H1 (cell line): ENCODE measurements around the gene SLC38A7. TPM values are rescaled to one million over a fixed set of nuclear protein-coding genes. Genes with fewer than 3 reads are reported as not detected.

Experiments
- CTCF ChIA-PET: fragments of 300-600 bp; sonication (Branson Sonifier 250); formaldehyde crosslinking; loops from one replicate; lab custom pipeline; 2021; ENCODE audit not compliant: partially characterized antibody; lab: Charles Lee
- POLR2A ChIA-PET: fragments of 300-600 bp; sonication (Branson Sonifier 250); formaldehyde crosslinking; loops from one replicate; lab custom pipeline; 2021; ENCODE audit warnings: inconsistent platforms; ENCODE audit not compliant: partially characterized antibody; lab: Charles Lee
- DNase-seq, 2 experiments: peaks; one replicate each; pipeline versions ENCODE4 v3.0.0 to v3.0.0-alpha.2; 2010 to 2022; ENCODE audit warnings: low spot score in 2 of 2, low read depth in 1 of 2, mixed read lengths in 1 of 2
- FAIRE-seq: peaks from 2 replicates; lab custom pipeline; 2011; peaks lifted over from hg19 to GRCh38; lab: Jason Lieb, UNC
- H2AFZ ChIP-seq: 2 replicates; pipeline ENCODE4 v1.8.1; 2012; ENCODE audit warnings: low read length, inconsistent platforms
- H2AK5ac ChIP-seq: 2 replicates; pipeline ENCODE4 v1.6.1; 2013; ENCODE audit warnings: low read depth, low read length
- H2BK120ac ChIP-seq: replicated peaks from 2 replicates; pipeline ENCODE3; 2013; ENCODE audit warnings: low read depth, low read length, inconsistent platforms
- H2BK12ac ChIP-seq: 2 replicates; pipeline ENCODE4 v1.6.1; 2013; ENCODE audit warnings: low read depth, low read length
- H2BK15ac ChIP-seq: 2 replicates; pipeline ENCODE4 v1.6.1; 2013; ENCODE audit warnings: low read length
- H2BK20ac ChIP-seq: 2 replicates; pipeline ENCODE4 v1.6.1; 2013; ENCODE audit warnings: low read length
- H2BK5ac ChIP-seq: 2 replicates; pipeline ENCODE4 v1.6.1; 2013; ENCODE audit warnings: low read depth, low read length
- H3K14ac ChIP-seq: 2 replicates; pipeline ENCODE4 v1.6.1; 2013; ENCODE audit warnings: inconsistent platforms; ENCODE audit not compliant: insufficient read length
- H3K18ac ChIP-seq: 2 replicates; pipeline ENCODE4 v1.6.1; 2013; ENCODE audit warnings: low read length; ENCODE audit errors: extremely low read depth
- H3K23ac ChIP-seq: 2 replicates; pipeline ENCODE4 v1.6.1; 2013; ENCODE audit warnings: inconsistent platforms; ENCODE audit not compliant: insufficient read length
- H3K23me2 ChIP-seq: 2 replicates; pipeline ENCODE4 v1.6.1; 2013; ENCODE audit warnings: low read depth, low read length
- H3K27ac ChIP-seq: 2 replicates; pipeline ENCODE4 v1.6.1; 2011; ENCODE audit warnings: low read depth, low read length, inconsistent platforms
- H3K27me3 ChIP-seq, 4 experiments: replicated peaks in 1 of 4; 1 replicate in 1 of 4; 2 replicates in 3 of 4; pipeline versions ENCODE4 v1.6.1 to v1.8.1; 2011 to 2013; ENCODE audit warnings: low read length in 3 of 4, mild to moderate bottlenecking in 3 of 4, inconsistent platforms in 2 of 4, mixed read lengths in 2 of 4, moderate library complexity in 1 of 4; ENCODE audit not compliant: control insufficient read depth in 3 of 4, insufficient read depth in 3 of 4; ENCODE audit errors: extremely low read depth in 1 of 4
- H3K36me3 ChIP-seq, 4 experiments: 2 replicates each; pipeline versions ENCODE4 v1.6.1 to v1.8.1; 2011 to 2013; ENCODE audit warnings: mild to moderate bottlenecking in 4 of 4, low read length in 3 of 4, moderate library complexity in 2 of 4, control low read depth in 1 of 4, inconsistent platforms in 1 of 4; ENCODE audit not compliant: insufficient read depth in 4 of 4, control insufficient read depth in 2 of 4
- H3K4ac ChIP-seq: replicated peaks from 2 replicates; pipeline ENCODE3; 2013; ENCODE audit warnings: low read length, low read depth, mixed read lengths, inconsistent platforms; ENCODE audit not compliant: insufficient read length
- H3K4me1 ChIP-seq, 4 experiments: replicated peaks in 1 of 4; 1 replicate in 1 of 4; 2 replicates in 3 of 4; pipeline versions ENCODE4 v1.6.1 to v1.8.1; 2011 to 2013; ENCODE audit warnings: low read length in 3 of 4, inconsistent platforms in 2 of 4, mixed read lengths in 1 of 4; ENCODE audit not compliant: insufficient read depth in 4 of 4, control insufficient read depth in 3 of 4
- H3K4me2 ChIP-seq, 2 experiments: 2 replicates each; pipeline versions ENCODE4 v1.6.1 to v1.8.1; 2011 to 2013; ENCODE audit warnings: low read depth in 2 of 2, low read length in 2 of 2, control low read depth in 1 of 2, inconsistent platforms in 1 of 2, mild to moderate bottlenecking in 1 of 2; ENCODE audit not compliant: insufficient read depth in 1 of 2
- H3K4me3 ChIP-seq, 4 experiments: fragments of 200-600, 300-600 bp in 1 of 4; sonication (generic), shearing (Covaris generic), sonication (Bioruptor Twin) in 1 of 4; 2 replicates each; pipeline versions ENCODE4 v1.5.1 to v1.8.1; 2011 to 2016; ENCODE audit warnings: low read length in 4 of 4, low read depth in 3 of 4, control low read depth in 2 of 4, inconsistent platforms in 2 of 4, mild to moderate bottlenecking in 2 of 4, mixed read lengths in 1 of 4, moderate library complexity in 1 of 4; ENCODE audit not compliant: insufficient read depth in 2 of 4; ENCODE audit errors: extremely low read depth in 1 of 4
- H3K56ac ChIP-seq: replicated peaks from 2 replicates; pipeline ENCODE3; 2013; ENCODE audit warnings: low read depth, mild to moderate bottlenecking, mixed read lengths, low read length, inconsistent platforms; ENCODE audit not compliant: insufficient read length
- H3K79me1 ChIP-seq: 2 replicates; pipeline ENCODE4 v1.6.1; 2013; ENCODE audit warnings: low read depth, low read length, control low read depth
- H3K79me2 ChIP-seq, 2 experiments: 2 replicates each; pipeline versions ENCODE4 v1.6.1 to v1.8.1; 2012 to 2013; ENCODE audit warnings: low read length in 2 of 2, mild to moderate bottlenecking in 2 of 2, inconsistent platforms in 1 of 2; ENCODE audit not compliant: insufficient read depth in 2 of 2, control insufficient read depth in 1 of 2
- H3K9ac ChIP-seq, 4 experiments: replicated peaks in 1 of 4; 1 replicate in 1 of 4; 2 replicates in 3 of 4; pipeline versions ENCODE4 v1.6.1 to v1.8.1; 2011 to 2013; ENCODE audit warnings: low read depth in 3 of 4, low read length in 3 of 4, control low read depth in 2 of 4, mild to moderate bottlenecking in 2 of 4, moderate library complexity in 2 of 4, inconsistent platforms in 1 of 4; ENCODE audit errors: extremely low read depth in 1 of 4
- H3K9me3 ChIP-seq, 2 experiments: 2 replicates each; pipeline versions ENCODE4 v1.6.1 to v1.8.1; 2012 to 2013; ENCODE audit warnings: mild to moderate bottlenecking in 2 of 2, moderate library complexity in 2 of 2, control low read depth in 1 of 2, inconsistent platforms in 1 of 2, low read depth in 1 of 2, low read length in 1 of 2, mixed read lengths in 1 of 2; ENCODE audit not compliant: insufficient read depth in 2 of 2
- H4K20me1 ChIP-seq, 2 experiments: replicated peaks in 1 of 2; 2 replicates each; pipeline versions ENCODE3 to v1.8.1; 2011 to 2013; ENCODE audit warnings: inconsistent platforms in 2 of 2, low read length in 2 of 2, mild to moderate bottlenecking in 1 of 2; ENCODE audit not compliant: insufficient read depth in 2 of 2, control insufficient read depth in 1 of 2
- H4K5ac ChIP-seq: 2 replicates; pipeline ENCODE4 v1.6.1; 2013; ENCODE audit warnings: low read length, low read depth, mixed read lengths, inconsistent platforms; ENCODE audit not compliant: insufficient read length
- H4K8ac ChIP-seq: 2 replicates; pipeline ENCODE4 v1.8.0; 2013; ENCODE audit warnings: mild to moderate bottlenecking, moderate library complexity, low read length, inconsistent platforms; ENCODE audit not compliant: insufficient read depth; ENCODE audit errors: extremely low read depth
- H4K91ac ChIP-seq: replicated peaks from 2 replicates; pipeline ENCODE3; 2013; ENCODE audit warnings: low read length, mixed read lengths, inconsistent platforms; ENCODE audit not compliant: insufficient read length
- CBX8 ChIP-seq: fragments of 300-800, 300-1000 bp; sonication (generic); IDR thresholded peaks from 2 replicates; pipeline ENCODE4 v1.7.1; 2016; ENCODE audit warnings: low read depth, low read length, borderline replicate concordance
- GABPA ChIP-seq: IDR thresholded peaks from 2 replicates; pipeline ENCODE4 v1.6.1; 2011; ENCODE audit warnings: mild to moderate bottlenecking, low read length, moderate library complexity, borderline replicate concordance; ENCODE audit not compliant: insufficient read depth
- KDM1A ChIP-seq: fragments of 200-600, 300-600 bp; sonication (generic); IDR thresholded peaks from 2 replicates; pipeline ENCODE4 v1.7.1; 2016; ENCODE audit warnings: mild to moderate bottlenecking, low read length, borderline replicate concordance
- TBP ChIP-seq: IDR thresholded peaks from 2 replicates; pipeline ENCODE4 v1.6.1; 2011; ENCODE audit warnings: low read depth, low read length, improper control_type of control experiment
- WGBS, 2 experiments: shearing (Covaris generic) in 1 of 2; methylation state at CpG; one replicate each; pipeline versions ENCODE4 v1.1.6 to v1.1.7; 2013 to 2015; ENCODE audit warnings: low lambda C conversion rate in 2 of 2, mixed read lengths in 2 of 2, inconsistent platforms in 1 of 2, low coverage in 1 of 2, missing lambda C conversion rate in 1 of 2; ENCODE audit not compliant: insufficient replicate concordance in 2 of 2, insufficient coverage in 1 of 2, insufficient read length in 1 of 2; ENCODE audit errors: extremely low coverage in 1 of 2, missing lambda C conversion rate in 1 of 2; 5-methylcytosine and 5-hydroxymethylcytosine counted together
- polyA plus RNA-seq, 7 experiments: library from polyadenylated mRNA; depleted of rRNA in 3 of 7; stranded (reverse) in 5 of 7; unstranded in 2 of 7; fragments of >200 nt in 5 of 7; fragments of 200-250 nt in 2 of 7; gene quantifications; 1 replicate in 5 of 7; 2 replicates in 1 of 7; 4 replicates in 1 of 7; pipeline versions ENCODE4 v1.2.1 to v1.2.3, GENCODE V29; 2011 to 2013; ENCODE audit warnings: missing spikeins in 2 of 7, mixed read lengths in 2 of 7
- total RNA-seq: library from RNA; stranded (reverse); fragmentation: NEBNext Ultra II Directional; extraction: Animal tissue kit (Norgen Biotek cat#: 25700); gene quantifications from 2 replicates; pipeline ENCODE4 v1.2.1, GENCODE V29; 2021

The SLC38A7 gene
- total and polyA plus RNA-seq, 2 of the 8 experiments (the other 6 are each of a cell fraction or from before 2014, with no cell fraction given) = 26.7 to 28.0 TPM

GRCh38 chr16:58665200-58665599 is 19.4 kb downstream of the SLC38A7 start:
- no peaks in the 10 kb centered on the region for H3K4me1 ChIP-seq
- no peak for TF ChIP-seq KDM1A
- TF ChIP-seq TBP = no peak
- TF ChIP-seq GABPA = no peak
- no peak for TF ChIP-seq CBX8

More at GRCh38 chr16:58665200-58665599, 19.4 kb downstream of the SLC38A7 start:
- no peak overlapping the region for H4K5ac ChIP-seq
- no peak overlapping the region for H2BK20ac ChIP-seq
- no peak overlapping the region for H4K91ac ChIP-seq
- no peaks in the 10 kb centered on the region for H3K79me2 ChIP-seq
- no peak overlapping the region for H2BK120ac ChIP-seq
- H3K18ac ChIP-seq = no peak overlapping the region
- peaks cover 0 to 7% (median 0%) of the 10 kb centered on the region in 4 experiments; a peak in 4 of 8 replicates for H3K36me3 ChIP-seq
- 87% methylated on average over 8 of the region's 8 CpGs; no CpG with 5 or more reads in 1 of the 2 experiments for WGBS, 2 experiments
- no peaks in the 10 kb centered on the region for H3K9me3 ChIP-seq
- H3K4ac ChIP-seq = no peak overlapping the region
- no peaks in the 10 kb centered on the region for H4K20me1 ChIP-seq
- H3K79me1 ChIP-seq = no peaks in the 10 kb centered on the region; the same call in 1 of the 2 replicates
- H2AFZ ChIP-seq = no peak overlapping the region
- no peaks in the 10 kb centered on the region for H3K23me2 ChIP-seq
- H3K4me3 ChIP-seq = no peak overlapping the region
- no peak overlapping the region for H3K9ac ChIP-seq
- no peaks in the 10 kb centered on the region for H3K27me3 ChIP-seq
- no peak overlapping the region for H4K8ac ChIP-seq
- no peak overlapping the region for H2BK12ac ChIP-seq
- ChIA-PET CTCF (interaction anchor here (0.9 kb wide), 1 partner anchor 446 kb away, joined by 3 read pairs; no protein-coding TSS in a partner anchor), POLR2A (interaction anchor here (1.0 kb wide), 1 partner anchor 12 kb away, joined by 3 read pairs; no protein-coding TSS in a partner anchor)
- no peak overlapping the region for H3K14ac ChIP-seq
- H3K27ac ChIP-seq = no peak overlapping the region
- no peak for FAIRE-seq
- no peak for DNase-seq
- H3K56ac ChIP-seq = no peak overlapping the region
- no peak overlapping the region for H2BK5ac ChIP-seq
- H2AK5ac ChIP-seq = no peak overlapping the region
- no peak overlapping the region for H2BK15ac ChIP-seq
- no peak overlapping the region for H3K23ac ChIP-seq
- H3K4me2 ChIP-seq = no peak overlapping the region
